HG02970 (cell line): ENCODE measurements around the gene G6PC1.

Source experiments
- ATAC-seq: cut with Tn5 transposase; IDR thresholded peaks from one replicate; pipeline ENCODE4 v1.9.1; 2021; ENCODE audit warnings: mild to moderate bottlenecking, moderate library complexity, moderate number of reproducible peaks; ENCODE audit not compliant: unreplicated experiment, low FRiP score

G6PC1 gene

DNA sequence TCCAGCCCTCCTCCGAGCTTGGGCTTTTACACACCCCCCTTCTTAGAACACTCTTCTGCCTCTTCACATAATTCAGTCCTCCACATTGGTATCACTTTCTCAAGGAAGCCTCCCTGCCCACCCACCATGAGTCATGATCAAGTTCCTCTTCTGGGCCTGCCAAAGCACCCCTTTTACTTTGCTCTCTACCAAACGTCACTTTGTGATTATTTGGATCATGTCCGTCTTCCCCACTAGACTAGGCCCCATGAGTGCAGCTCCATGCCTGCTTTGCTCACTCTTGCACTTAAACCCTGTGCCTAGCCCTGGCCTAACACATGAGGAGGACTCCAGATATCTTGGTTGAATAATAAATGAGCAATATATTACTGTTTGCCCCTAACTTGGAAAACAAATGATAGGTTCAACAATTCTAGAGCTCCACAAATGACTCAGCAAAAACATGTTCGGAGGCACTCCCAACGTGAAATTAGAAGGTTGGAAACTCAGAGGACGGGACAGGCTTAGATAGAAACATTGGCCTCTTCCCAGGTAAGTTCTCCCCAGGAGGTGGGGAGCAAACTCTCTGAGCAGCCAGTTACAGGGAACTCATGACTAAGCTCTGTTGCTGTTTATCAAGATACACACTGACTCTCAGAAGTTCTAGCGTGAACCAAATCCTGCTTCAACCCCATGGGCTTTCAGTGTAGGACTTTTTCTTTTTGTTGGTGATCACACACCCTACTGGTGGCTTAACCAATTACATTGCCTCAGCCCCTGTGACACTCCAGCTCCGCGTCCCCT lies 28.3 kb downstream of the G6PC1 start:
- ATAC-seq: no peak

GRCh38 chr17:42929497-42929844 lies 28.9 kb downstream of the G6PC1 start:
- ATAC-seq: no peak

DNA sequence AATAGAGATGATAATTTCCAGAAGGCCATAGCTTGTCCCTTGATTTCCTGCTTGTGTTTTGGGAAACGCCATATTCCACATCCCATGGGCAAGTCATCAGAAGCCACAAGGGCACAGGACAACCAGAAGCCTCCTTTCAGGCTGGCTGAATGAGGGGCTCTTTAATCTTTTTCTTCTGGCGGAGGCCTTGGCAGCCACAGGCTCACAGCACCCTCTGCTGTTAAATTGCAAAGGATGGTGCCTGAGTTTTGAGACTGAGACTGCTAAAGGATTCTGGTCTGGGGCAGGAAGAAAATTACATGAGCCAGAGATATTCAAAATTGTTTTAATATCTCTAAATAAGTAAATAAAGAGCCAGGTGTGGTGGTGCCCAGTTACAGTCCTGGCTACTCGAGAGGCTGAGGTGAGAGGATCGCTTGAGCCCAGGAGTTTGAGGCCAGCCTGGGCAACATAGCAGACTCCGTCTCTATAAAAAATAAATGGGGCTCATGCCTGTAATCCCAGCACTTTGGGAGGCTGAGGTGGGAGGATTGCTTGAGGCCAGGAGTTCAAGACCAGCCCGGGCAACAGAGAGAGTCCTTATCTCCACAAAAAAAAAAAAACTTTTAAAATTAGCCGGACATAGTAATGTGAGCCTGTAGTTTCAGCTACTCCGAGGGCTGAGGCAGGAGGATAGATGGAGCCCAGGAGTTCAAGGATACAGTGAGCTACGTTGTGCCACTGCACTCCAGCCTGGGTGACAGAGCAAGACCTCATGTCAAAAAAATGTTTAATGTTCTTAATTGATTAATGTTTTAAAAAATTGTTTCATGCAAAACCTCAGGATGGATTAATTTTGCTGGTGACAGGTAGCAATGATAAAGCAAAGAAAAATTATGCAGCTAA lies 37.4 kb downstream of the G6PC1 start:
- no peak for ATAC-seq

- no peak for ATAC-seq
These were observed 43.6 kb downstream of the G6PC1 start for GRCh38 chr17:42944211-42944610.

GRCh38 chr17:42946812-42947211 lies 46.2 kb downstream of the G6PC1 start:
- no peak for ATAC-seq

GRCh38 chr17:42950044-42950783 lies 49.6 kb downstream of the G6PC1 start:
- no peak for ATAC-seq
